Esophagus muscularis mucosa (tissue), 4 donors: Measurements from ENCODE around the gene FALEC. TPM values are rescaled to one million over a fixed set of nuclear protein-coding genes. Genes with fewer than 3 reads are reported as not detected.

Experiments used
- DNase-seq: peaks from one replicate; pipeline ENCODE4 v3.0.0-alpha.2; 2017; ENCODE audit errors: extremely low spot score
- H3K27ac ChIP-seq, 4 donors: fragments of 200-600 bp; sonication (generic); replicated peaks in 1 of 4; 1 replicate in 3 of 4; 2 replicates in 1 of 4; pipeline ENCODE4 v1.5.1; 2016 to 2019; ENCODE audit warnings: mild to moderate bottlenecking in 1 of 4
- H3K27me3 ChIP-seq, 4 donors: fragments of 200-600 bp; sonication (generic); one replicate each; pipeline versions ENCODE4 v1.5.1 to v1.6.0; 2016 to 2019
- H3K36me3 ChIP-seq, 4 donors: fragments of 200-600 bp; sonication (generic); one replicate each; pipeline ENCODE4 v1.5.1; 2016 to 2019
- H3K4me1 ChIP-seq, 4 donors: fragments of 200-600 bp; sonication (generic); one replicate each; pipeline ENCODE4 v1.5.1; 2016 to 2019
- H3K4me3 ChIP-seq, 4 donors: fragments of 200-600 bp; sonication (generic); 1 replicate in 2 of 4; 2 replicates in 2 of 4; pipeline ENCODE4 v1.5.1; 2016 to 2019; ENCODE audit warnings: mild to moderate bottlenecking in 4 of 4, moderate library complexity in 1 of 4
- H3K9me3 ChIP-seq, 4 donors: fragments of 200-600 bp; sonication (generic); 1 replicate in 3 of 4; 2 replicates in 1 of 4; pipeline ENCODE4 v1.5.1; 2016 to 2019
- EP300 ChIP-seq: sonication (generic); formaldehyde crosslinking; IDR thresholded peaks from one replicate; pipeline ENCODE4 v1.6.1; 2017; ENCODE audit warnings: antibody characterized with exemption
- POLR2A ChIP-seq: fragments of 450-650 bp; IDR thresholded peaks from one replicate; pipeline ENCODE4 v1.6.1; 2017; ENCODE audit warnings: antibody characterized with exemption, moderate library complexity, mild to moderate bottlenecking, low read depth
- POLR2AphosphoS5 ChIP-seq, 2 donors: sonication (generic); formaldehyde crosslinking; IDR thresholded peaks; one replicate each; pipeline ENCODE4 v1.6.1; 2017; ENCODE audit warnings: antibody characterized with exemption in 2 of 2
- WGBS: methylation state at CpG from one replicate; pipeline ENCODE4 v1.1.5; 2018; 5-methylcytosine and 5-hydroxymethylcytosine counted together
- intact Hi-C: fragments of 100-400 bp; cut with DNase I; formaldehyde crosslinking; loops from one replicate; pipeline ENCODE4 v1.15.1; 2023
- total RNA-seq, 4 donors: library from RNA; depleted of rRNA; stranded (reverse); fragments of >200 nt; gene quantifications; one replicate each; pipeline versions ENCODE4 v1.1.0 to v1.2.1, GENCODE V29; 2016
- TF ChIP-seq, protein P1 (sequence below), 3 experiments: fragments of 200-600 bp in 2 of 3; fragments of 450-650 bp in 1 of 3; sonication (generic) in 2 of 3; IDR thresholded peaks; one replicate each; pipeline ENCODE4 v1.5.1; 2017 to 2019; ENCODE audit warnings: antibody characterized with exemption in 3 of 3, mild to moderate bottlenecking in 2 of 3, moderate library complexity in 1 of 3

FALEC gene
- total RNA-seq, 4 donors from 2014 or later = not detected

DNA sequence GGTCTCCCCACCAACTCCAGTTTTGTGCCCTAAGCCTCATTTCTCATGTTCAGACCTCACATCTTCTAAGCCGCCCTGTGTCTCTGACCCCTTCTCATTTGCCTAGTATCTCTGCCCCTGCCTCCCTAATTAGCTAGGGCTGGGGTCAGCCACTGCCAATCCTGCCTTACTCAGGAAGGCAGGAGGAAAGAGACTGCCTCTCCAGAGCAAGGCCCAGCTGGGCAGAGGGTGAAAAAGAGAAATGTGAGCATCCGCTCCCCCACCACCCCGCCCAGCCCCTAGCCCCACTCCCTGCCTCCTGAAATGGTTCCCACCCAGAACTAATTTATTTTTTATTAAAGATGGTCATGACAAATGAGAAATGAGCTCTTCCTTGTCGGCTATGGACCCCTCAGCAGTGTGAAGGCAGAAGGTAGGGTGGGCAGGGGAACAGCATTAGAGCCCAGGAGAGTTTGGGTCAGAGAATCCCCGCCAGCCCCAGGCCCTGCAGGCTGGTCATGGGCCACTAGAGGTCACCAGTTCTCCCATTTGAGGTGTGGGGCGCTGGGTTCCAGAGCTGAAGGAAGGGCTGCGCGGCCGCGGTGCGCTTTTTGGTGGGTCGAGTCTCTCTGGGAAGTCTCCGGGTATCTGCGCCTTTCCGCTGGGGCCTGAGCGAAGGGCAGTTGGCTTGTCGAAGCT, 45.2 kb downstream of the FALEC start:
- 10% methylated on average over 16 of the region's 17 CpGs for WGBS
- peak; percentile 98 for DNase-seq
- peak overlapping the region; percentile 59 to 64 (median 61) for H3K4me3 ChIP-seq
- H3K4me1 ChIP-seq = peaks cover 63 to 95% (median 79%) of the 10 kb centered on the region in 4 donors
- TF ChIP-seq POLR2AphosphoS5 (IDR thresholded peaks at IDR 0.05) (no peak), POLR2A (no peak), EP300 (no peak)
- TF ChIP-seq, protein P1, sequence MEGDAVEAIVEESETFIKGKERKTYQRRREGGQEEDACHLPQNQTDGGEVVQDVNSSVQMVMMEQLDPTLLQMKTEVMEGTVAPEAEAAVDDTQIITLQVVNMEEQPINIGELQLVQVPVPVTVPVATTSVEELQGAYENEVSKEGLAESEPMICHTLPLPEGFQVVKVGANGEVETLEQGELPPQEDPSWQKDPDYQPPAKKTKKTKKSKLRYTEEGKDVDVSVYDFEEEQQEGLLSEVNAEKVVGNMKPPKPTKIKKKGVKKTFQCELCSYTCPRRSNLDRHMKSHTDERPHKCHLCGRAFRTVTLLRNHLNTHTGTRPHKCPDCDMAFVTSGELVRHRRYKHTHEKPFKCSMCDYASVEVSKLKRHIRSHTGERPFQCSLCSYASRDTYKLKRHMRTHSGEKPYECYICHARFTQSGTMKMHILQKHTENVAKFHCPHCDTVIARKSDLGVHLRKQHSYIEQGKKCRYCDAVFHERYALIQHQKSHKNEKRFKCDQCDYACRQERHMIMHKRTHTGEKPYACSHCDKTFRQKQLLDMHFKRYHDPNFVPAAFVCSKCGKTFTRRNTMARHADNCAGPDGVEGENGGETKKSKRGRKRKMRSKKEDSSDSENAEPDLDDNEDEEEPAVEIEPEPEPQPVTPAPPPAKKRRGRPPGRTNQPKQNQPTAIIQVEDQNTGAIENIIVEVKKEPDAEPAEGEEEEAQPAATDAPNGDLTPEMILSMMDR (IDR thresholded peaks at IDR 0.05) = peak; percentile 84 to 94 (median 88)
- intact Hi-C loops = loop anchor here (1.0 to 2.0 kb wide), 2 partner anchors 20 to 60 kb away; no protein-coding TSS in a partner anchor
- H3K9me3 ChIP-seq = no peaks in the 10 kb centered on the region
- peaks cover 4 to 32% (median 27%) of the 10 kb centered on the region in 4 donors for H3K36me3 ChIP-seq
- no peaks in the 10 kb centered on the region for H3K27me3 ChIP-seq
- peak overlapping the region; percentile 93 to 100 (median 98) for H3K27ac ChIP-seq

DNA sequence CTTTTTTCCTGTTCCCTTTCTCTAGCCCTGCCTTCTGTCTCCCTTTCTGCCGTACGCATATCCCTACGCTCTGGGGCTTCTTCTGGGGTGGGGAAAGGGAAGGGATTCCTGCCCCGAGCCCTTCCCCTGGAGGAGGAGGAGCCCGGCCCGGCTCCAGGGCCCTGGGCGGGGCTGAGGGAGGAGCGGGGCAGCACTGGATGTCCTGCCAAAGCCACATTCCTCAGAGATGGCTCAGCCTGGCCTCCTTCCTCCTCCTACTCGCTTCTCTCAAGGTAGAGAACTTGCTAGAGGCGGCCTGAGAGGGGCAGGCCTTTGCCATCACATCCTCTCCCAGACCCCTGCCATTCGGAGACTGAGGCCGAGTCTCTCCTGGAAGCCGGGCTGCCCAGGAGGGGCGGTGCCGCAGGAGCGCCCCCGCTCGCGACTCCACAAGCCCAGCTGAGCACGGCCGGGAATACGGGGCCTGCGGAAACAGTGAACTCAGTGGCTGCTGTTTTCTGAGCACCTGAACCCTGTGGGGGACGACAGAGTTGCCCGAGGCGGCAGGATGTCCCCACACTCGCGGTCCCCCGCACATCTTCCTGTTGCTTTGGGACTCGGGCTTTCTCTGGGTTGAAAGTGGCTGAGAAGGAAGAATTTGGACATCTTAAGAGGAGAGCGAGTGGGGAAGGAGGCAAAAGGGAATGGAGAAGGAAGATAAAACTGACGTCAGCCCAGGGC, 45.9 kb downstream of the FALEC start:
- WGBS = under 1% methylated on average over 20 of the region's 32 CpGs

DNA sequence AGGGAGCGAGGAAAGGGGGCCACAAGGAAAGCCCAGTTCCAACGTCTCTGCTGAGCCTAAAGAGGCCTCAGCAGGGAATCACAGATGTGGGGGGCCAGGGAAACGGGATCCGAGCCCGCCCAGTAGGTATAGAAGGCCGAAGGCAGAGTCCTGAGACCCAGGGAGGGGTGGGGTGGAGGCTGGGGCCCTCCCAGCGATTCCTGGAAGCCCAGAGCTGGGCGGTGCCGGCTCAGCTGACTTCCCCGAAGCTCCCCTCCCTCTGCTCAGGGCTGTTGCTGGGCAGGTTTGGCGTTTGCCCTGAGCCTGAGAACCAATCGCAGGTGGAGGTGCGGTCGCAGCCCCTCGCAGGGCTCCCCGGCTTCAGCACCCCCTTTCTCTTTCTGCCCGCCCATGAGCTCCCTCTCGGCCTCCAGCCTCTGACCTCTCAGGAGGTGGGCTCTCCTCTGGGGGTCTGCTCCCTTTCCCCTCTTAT, 46.5 kb downstream of the FALEC start:
- intact Hi-C loops = loop anchor here (1.0 to 2.0 kb wide), 2 partner anchors 18 to 59 kb away; no protein-coding TSS in a partner anchor
- H3K4me3 ChIP-seq = peak overlapping the region; percentile 59 to 64 (median 61)
- TF ChIP-seq POLR2AphosphoS5 (IDR thresholded peaks at IDR 0.05) (peak in 1 of 2 donors; percentile 99), EP300 (peak; percentile 92), POLR2A (no peak)
- TF ChIP-seq, protein P1 (IDR thresholded peaks at IDR 0.05) = no peak
- no peaks in the 10 kb centered on the region for H3K27me3 ChIP-seq
- H3K9me3 ChIP-seq = no peaks in the 10 kb centered on the region
- H3K27ac ChIP-seq = peak overlapping the region; percentile 93 to 100 (median 98)
- peak; percentile 98 for DNase-seq
- WGBS = 2% methylated on average over 12 of the region's 18 CpGs
- peaks cover 0 to 19% (median 15%) of the 10 kb centered on the region in 4 donors for H3K36me3 ChIP-seq
- H3K4me1 ChIP-seq = peaks cover 76 to 95% (median 88%) of the 10 kb centered on the region in 4 donors

More for the DNA sequence above, 45.9 kb downstream of the FALEC start:
- TF ChIP-seq POLR2A (peak; percentile 69), EP300 (peak; percentile 83), POLR2AphosphoS5 (IDR thresholded peaks at IDR 0.05) (peak in 1 of 2 donors; percentile 98)
- TF ChIP-seq, protein P1 (IDR thresholded peaks at IDR 0.05) = peak; percentile 5 to 18 (median 11)
- Histone ChIP-seq H3K27me3 (no peaks in the 10 kb centered on the region), H3K4me1 (peaks cover 70 to 95% (median 85%) of the 10 kb centered on the region in 4 donors), H3K36me3 (peaks cover 0 to 25% (median 20%) of the 10 kb centered on the region in 4 donors), H3K4me3 (peak overlapping the region; percentile 59 to 64 (median 61)), H3K9me3 (no peaks in the 10 kb centered on the region), H3K27ac (peak overlapping the region; percentile 93 to 100 (median 98))
- intact Hi-C loops = loop anchor here (1.0 to 2.0 kb wide), 2 partner anchors 19 to 59 kb away; no protein-coding TSS in a partner anchor
- peak; percentile 98 for DNase-seq

DNA sequence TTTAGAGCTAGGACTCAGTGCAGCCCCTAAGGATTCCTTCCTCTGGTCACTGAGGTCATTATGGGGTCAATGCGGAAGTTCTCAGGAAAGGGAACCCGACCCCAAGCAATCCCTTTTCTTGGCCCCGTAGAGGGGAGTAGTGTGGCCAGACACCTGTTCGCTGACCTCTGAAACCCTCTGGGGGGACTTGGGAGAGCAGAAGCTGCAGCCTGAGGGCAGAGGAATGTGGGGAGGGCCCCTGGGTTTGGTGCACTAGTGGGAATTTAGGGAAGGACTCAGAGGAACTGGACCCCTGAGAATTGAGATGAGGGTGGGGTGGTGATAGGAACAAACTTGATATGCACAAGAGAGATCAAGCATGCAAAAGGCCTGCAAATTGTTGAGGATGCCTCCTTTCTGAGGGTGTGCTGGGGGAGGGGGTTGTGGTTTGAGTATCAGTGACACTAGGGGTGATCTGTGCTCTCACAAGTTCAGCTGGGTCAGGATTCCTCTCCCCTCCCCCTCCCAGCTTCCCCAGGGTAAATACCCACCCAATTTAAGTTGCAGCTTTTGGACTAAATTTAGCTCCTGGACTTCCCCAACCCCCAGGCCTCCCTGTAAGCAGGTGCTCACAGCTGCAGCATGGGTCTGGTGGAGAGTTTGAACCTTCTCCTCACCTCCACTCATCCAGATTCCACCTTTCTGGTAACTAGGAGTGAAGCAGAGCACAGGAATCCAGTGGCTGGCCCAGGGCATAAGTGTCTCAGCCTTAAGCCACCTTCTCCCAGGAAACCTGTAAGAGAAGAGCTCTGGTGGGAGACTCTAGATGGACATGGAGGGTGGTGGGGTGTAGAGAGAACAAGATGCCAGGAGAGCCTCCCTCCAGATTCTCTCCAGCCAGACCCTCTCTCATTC, 47.1 kb downstream of the FALEC start:
- peak overlapping the region; percentile 59 to 64 (median 61) for H3K4me3 ChIP-seq
- H3K36me3 ChIP-seq = peaks cover 0 to 13% (median 8%) of the 10 kb centered on the region in 4 donors
- intact Hi-C loops = no loop called here
- no peaks in the 10 kb centered on the region for H3K9me3 ChIP-seq
- TF ChIP-seq POLR2A (no peak), POLR2AphosphoS5 (IDR thresholded peaks at IDR 0.05) (peak in 1 of 2 donors; percentile 5)
- 30% methylated on average over 2 of the region's 4 CpGs for WGBS
- H3K4me1 ChIP-seq = peaks cover 83 to 95% (median 91%) of the 10 kb centered on the region in 4 donors
- peak overlapping the region; percentile 93 to 100 (median 98) for H3K27ac ChIP-seq
- DNase-seq = no peak
- no peaks in the 10 kb centered on the region for H3K27me3 ChIP-seq
